MM.1S (cell line): Measurements from ENCODE around the gene TRAPPC3.

ENCODE experiments used
- EZH2 ChIP-seq: fragments of 300-600 bp; sonication (generic); optimal IDR thresholded peaks from 2 replicates; pipeline ENCODE3; 2017; ENCODE audit warnings: low read depth, mild to moderate bottlenecking, antibody characterized with exemption, low read length, mixed read lengths
- TF ChIP-seq, protein P1 (sequence below): fragments of 300-600 bp; sonication (generic); IDR thresholded peaks from 2 replicates; pipeline ENCODE4 v1.5.1; 2016; ENCODE audit warnings: antibody characterized with exemption, low read length, mixed read lengths

DNA sequence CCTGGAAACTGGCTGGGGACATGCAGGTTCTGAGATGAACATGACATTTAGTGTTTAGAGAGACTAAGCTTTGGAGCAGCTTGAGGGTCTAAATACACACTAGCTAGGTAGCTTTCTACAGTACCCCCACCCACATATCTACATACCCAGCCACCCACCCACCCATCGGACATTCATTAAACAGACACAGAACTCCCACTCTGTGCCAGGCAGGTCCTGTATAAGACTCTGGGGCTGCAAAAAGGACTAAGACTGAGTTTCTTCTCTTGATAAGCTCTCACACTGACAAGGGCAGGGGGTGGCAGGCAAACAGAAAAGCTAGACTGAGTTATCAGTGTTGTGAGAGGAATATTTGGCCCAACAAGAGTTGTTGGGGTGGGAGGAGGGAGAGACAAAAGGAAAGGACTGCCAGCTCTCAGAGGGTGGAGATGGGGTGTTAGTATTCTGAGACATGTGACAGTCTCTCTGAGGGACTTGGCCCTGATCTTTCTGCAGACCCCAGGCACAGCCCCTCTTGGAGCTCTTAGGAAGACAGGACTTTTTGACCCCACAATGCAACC lies 13.5 kb upstream of the TRAPPC3 start:
- TF ChIP-seq, protein P1, sequence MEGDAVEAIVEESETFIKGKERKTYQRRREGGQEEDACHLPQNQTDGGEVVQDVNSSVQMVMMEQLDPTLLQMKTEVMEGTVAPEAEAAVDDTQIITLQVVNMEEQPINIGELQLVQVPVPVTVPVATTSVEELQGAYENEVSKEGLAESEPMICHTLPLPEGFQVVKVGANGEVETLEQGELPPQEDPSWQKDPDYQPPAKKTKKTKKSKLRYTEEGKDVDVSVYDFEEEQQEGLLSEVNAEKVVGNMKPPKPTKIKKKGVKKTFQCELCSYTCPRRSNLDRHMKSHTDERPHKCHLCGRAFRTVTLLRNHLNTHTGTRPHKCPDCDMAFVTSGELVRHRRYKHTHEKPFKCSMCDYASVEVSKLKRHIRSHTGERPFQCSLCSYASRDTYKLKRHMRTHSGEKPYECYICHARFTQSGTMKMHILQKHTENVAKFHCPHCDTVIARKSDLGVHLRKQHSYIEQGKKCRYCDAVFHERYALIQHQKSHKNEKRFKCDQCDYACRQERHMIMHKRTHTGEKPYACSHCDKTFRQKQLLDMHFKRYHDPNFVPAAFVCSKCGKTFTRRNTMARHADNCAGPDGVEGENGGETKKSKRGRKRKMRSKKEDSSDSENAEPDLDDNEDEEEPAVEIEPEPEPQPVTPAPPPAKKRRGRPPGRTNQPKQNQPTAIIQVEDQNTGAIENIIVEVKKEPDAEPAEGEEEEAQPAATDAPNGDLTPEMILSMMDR: no peak
- no peak for TF ChIP-seq EZH2
